CD4-positive, alpha-beta T cell treated with Interleukin-6 for 4 hours (primary cell): ENCODE measurements around the gene GNA14.
"Not testable (repeated sequence)": the region's sequence is repeated elsewhere in the genome, so short reads cannot be mapped to it uniquely, and the experiment has no call there.

Experiments used
- DNase-seq: peaks from one replicate; pipeline ENCODE4 v3.0.0-alpha.2; 2020; ENCODE audit warnings: mixed read lengths

Gene GNA14

DNA sequence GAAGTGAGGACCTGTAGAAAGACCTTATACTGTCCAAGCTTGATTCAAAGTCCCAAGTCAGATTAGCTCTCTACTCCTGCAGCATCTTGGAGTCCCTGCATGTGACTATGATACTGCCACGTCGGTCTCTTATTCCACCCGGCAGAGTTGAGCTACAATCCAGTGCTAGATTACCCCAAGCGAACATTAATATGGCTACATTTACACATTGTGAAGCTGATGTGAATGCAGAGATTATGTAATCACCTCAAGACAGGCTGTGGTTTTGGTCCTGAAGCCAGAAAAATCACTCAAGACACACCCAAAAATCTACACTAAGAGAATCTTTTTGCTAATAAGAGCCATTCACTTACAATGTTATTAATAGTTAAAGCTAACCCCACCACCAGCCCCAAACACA, 116.7 kb downstream of the GNA14 start:
- DNase-seq, result no peak

GRCh38 chr9:77523891-77524290, 124.2 kb downstream of the GNA14 start:
- DNase-seq, result no peak

DNA sequence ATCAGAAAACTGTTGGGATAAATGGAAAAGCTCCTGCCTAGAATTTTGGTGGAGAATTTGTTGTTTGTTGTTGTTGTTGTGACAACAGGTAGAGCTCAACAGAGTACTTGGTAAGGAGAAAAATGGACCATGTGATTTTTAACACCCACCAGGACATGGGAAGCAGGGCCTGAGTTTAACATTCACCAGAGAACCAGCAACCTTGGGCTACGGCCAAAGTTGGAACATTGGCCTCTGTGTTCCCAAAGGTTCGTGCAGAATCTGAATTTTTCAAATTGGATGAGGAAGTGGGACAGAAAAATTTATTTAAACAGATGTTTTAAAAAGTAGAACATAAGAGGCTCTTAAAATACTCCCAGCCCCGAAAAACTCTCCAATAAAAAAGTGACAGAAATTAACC, 127.0 kb downstream of the GNA14 start:
- DNase-seq, result no peak

DNA sequence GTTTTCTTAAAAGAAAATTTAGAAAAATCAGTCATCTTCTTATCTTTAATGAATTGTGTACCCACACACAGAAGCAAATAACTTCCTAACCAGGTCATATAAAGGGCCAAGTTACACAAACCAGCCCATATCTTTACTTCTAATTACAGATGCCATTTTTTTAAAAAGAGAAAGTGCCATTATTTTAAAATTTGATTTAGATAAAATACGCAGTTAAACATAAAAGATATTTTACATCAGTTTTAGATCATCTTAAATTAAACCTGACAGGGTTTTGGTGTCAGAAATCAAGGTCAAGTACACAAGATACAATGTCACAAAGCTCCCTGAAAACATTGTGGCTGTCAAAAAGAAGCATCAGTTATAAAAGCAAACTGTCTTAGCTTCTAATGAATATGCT, 129.4 kb downstream of the GNA14 start:
- DNase-seq, result no peak

DNA sequence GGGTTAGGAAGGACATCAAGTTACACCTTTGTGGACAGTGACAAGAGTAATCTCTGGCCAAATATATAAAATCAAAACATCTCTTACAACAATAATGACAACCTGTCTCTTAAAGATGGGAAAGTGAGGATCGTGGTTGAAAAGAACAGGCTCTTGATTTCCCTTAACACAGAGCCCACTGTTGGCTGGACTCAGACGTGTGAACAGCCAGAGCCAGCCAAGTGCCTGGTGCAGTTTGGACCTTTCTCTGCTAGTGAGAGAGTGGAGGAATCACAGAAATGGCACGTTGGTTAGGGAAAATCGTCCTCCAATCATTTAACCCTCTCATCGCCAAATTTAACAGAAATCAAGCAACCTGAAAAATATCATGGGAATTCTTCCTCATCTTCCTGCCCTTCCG, 131.3 kb downstream of the GNA14 start:
- no peak for DNase-seq

DNA sequence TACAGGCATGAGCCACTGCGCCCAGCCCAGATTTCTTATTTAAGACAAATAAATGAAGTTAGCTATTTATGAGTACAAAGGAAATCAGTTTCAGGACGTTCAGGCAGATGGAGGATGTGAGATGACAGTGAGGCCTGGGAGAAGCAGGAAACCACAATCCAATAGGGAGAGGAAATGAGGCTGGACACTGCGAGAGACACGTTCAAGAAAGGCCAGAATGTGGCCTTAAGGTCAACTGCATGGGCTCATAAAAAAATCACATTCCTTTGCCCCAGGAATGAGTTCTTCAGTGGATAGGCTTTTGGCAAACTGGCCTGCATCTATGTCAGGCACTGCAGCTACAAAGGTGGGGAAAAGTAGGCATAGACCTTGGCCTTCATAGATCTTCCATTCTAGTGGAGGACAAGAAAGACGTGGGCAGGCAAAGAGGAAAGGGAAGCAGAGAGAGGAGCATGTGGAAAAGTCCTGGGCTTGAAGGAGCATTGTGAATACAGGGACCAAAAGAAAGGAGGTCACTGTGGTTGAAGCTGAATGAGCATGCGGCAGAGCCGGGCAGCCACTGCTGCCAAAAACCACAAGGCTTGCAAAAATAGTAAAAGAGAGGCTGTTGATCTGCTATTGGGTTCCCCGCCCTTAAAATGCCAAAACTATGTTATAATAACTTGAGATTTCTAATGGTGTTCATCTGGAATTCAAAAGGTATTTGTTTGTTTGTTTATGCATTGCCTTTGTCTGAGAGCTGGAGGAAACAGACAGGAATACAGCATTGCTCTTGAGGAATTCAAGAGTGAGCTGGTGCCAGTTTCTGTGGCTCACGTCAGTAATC, 133.0 kb downstream of the GNA14 start:
- no peak for DNase-seq

DNA sequence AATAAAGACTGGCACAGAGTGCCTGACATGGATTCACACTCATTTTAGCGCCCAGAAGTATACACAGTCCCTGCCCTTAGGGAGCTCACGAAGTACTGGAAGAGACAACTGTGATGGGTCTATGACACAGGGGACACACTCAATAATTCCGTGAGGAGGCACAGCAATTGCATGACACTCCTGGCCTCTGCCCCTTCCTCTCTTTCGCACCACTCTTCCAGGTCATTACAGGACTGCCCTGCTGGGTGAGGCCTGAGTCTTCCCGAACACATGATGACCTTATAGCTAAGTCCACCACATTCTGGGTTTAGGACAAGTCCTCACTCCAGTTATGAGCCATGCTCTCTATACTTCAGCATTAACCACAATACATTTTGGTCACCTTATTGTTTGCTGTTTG, 134.7 kb downstream of the GNA14 start:
- DNase-seq, result no peak

GRCh38 chr9:77512876-77513275, 135.2 kb downstream of the GNA14 start:
- DNase-seq, result no peak

DNA sequence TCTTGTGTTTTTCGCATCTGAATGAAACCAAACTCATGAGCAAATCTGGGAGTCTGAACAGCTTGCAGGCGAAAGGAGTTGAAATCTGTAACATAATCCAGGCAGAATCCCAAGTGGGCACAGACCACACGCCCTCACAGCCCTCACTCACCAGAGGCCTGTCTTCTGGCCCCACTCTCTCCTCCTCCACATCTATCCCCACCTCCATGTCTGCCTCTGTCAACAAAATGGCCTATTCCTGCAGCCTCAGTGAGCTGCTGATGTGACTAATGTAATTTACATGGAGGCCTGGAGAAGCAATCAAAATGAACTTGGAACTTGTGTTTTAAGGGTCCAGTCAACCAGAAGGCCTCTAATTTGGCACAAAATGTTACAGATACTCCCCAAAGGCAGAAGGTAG, 136.6 kb downstream of the GNA14 start:
- DNase-seq, result no peak

- DNase-seq, result no peak
Observed at GRCh38 chr9:77510666-77511065, 137.5 kb downstream of the GNA14 start.

DNA sequence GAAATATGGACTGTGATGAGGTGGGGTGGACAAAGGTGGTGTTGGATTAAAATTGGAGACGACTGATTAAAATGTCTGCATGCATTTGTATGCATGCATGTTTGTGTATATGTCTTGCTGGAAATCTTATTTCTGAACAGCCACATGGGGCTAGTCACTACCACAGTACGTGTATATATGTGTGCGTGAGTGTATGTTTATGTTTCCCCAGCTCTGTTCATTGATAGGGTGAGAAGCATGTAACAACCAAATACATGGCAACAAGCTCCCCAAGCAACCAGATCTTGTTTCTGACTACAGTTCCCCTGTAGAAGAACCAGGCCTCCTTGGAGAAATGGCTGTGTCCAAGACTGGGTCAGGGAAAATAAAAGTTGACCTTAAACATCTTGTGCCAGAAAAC, 139.7 kb downstream of the GNA14 start:
- DNase-seq, result no peak

DNA sequence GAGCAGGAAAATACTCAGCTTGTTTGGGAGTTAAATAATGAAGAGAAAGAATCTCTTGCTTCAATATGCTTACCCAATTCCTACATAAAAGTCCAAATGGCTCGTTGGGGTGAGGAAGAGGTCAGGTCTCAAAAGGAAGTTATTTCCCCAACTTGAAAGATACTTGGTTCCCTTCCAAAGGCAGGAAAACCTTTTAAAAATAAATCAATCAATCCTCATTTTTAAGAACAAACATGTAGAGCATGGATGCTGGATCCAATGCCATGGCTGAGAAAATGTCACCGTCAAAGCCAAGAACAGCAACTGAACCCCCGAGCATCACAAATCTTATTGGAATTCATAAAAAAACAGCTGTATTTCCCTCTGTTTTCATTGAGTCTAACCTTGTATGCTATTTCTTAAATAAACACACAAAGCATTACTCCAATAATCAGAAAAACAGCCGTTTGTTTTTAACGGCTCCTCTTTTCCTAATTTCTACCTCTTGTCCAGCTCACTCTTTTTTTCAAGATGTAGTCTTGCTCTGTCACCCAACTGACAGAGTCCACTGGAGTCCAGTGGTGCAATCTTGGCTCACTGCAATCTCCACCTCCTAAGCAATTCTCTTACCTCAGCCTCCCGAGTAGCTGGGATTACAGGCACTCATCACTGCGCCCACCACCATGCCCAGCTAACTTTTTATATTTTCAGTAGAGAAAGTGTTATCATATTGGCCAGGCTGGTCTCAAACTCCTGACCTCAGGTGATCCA, 140.7 kb downstream of the GNA14 start:
- no peak for DNase-seq

DNA sequence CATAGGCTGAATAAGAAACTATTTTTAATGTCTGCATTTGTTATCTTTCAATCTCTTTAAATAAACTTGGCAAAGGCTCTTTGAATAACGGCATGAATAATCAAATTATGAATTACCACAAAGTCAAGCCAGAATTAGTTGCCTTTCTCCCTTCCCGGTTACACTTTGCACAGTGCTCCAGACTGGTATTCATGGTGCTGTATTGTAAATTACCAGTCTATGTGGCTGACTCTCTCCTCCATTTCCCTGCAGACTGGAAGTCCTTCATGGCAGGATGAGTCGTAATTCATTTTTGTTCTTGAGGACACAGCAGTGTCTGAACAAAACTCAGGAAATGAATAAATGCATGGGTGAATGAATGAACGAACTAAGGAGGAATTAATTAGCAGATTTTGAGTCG, 142.9 kb downstream of the GNA14 start:
- no peak for DNase-seq

GRCh38 chr9:77502568-77502967, 145.6 kb downstream of the GNA14 start:
- DNase-seq, result no peak

GRCh38 chr9:77498891-77499290, 149.2 kb downstream of the GNA14 start:
- no peak for DNase-seq

DNA sequence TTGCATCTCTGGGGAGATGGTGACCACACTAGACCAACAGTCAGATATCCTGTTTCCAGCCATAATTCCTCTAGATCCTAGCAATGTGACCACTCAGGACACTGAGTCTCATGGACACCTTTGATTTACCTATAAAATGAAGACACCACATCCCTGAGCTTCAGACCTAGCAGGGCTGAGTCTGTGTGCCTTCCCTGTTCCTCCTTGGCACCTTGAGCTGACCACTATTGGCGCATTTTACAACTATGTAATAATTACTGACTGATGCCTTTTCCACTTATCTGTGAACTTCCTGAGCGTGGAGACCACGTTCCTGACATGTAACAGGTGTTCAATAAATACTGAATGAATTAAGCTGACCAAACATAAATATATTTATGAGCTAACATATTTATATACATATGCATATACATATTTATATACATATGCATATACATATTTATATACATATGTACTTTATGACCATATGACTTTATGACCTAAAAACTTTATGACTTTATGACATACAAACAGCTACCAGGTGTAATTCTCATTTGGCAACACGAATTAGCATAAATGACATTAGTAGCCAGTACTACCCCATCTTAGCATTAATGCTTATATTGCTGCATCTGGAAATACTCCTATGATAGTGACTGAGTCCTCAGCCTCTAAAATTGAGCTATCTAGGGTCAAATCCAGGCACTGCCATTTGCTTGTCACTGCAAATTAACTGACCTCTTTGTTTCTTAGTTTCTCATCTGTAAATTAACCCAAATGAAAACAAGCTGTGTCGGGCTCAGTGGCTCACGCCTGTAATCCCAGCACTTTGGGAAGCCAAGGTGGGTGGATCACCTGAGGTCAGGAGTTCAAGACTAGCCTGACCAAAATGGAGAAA, 150.6 kb downstream of the GNA14 start:
- no peak for DNase-seq

- no peak for DNase-seq
Observed at GRCh38 chr9:77495834-77496671, 152.1 kb downstream of the GNA14 start.

GRCh38 chr9:77490279-77490678, 157.8 kb downstream of the GNA14 start:
- not testable (repeated sequence) for DNase-seq

- not testable (repeated sequence) for DNase-seq
Observed at GRCh38 chr9:77489405-77490163, 158.5 kb downstream of the GNA14 start.

- DNase-seq, result no peak
Observed at GRCh38 chr9:77488439-77489126, 159.5 kb downstream of the GNA14 start.

GRCh38 chr9:77486968-77487367, 161.2 kb downstream of the GNA14 start:
- no peak for DNase-seq
